ENCODE measurements around the gene CRYGB. TPM values are rescaled to one million over a fixed set of nuclear protein-coding genes. Genes with fewer than 3 reads are reported as not detected.

Gene CRYGB
- total and polyA plus RNA-seq, 2 donors (not counting 3 experiments of a cell fraction or from before 2014, with no cell fraction given): not detected

DNA sequence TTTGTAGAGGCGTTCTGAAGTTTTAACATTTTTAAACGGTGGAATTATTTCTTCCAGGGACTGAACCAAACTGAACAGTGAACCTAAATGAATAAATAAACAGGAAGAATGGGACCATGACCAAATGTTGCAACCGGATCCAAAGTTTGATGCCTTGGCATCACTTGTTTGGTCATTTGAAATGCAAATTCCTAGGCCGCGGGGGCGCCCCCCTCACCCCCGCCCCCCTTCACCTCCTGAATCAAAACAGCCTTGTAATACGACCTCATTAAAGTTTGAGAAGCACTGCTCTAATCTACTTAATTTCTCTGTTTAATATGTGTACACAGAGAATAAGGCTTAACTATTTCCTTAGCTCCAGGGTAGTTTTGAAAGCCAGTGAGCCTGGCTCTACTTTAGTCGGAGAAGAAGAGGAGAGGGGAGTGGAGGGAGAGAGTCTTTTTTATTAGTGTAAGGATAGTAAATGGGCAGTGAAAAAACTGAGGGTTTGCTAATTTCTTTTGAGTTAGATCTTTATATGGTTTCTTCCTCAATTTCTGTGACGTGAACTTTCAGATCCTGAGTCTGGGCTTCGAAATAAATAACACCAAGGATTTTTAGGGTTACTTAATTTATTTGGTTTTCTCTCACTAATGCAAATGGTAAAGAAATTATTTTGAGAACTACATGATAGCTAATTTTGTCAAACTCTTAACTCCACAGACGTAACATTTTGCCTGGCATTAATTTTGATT, 38.2 kb upstream of the CRYGB start:
- no peak overlapping the region for H3K27ac ChIP-seq (ENCODE audit: insufficient read depth, low read depth, low read length)
- TF ChIP-seq CTCF (IDR thresholded peaks at IDR 0.05; ENCODE audit: extremely low read depth in 1 of 2, insufficient read depth in 1 of 2, low read depth in 1 of 2, low read length in 2 of 2): no peak
- TF ChIP-seq GATA2 (IDR thresholded peaks at IDR 0.05; ENCODE audit: insufficient read depth, insufficient read length, low read depth, low read length): no peak
- no peak for TF ChIP-seq MYC (IDR thresholded peaks at IDR 0.05; ENCODE audit: low read depth, low read length)
- TF ChIP-seq EZH2 (IDR thresholded peaks at IDR 0.05; ENCODE audit: borderline replicate concordance, low read depth, low read length, severe bottlenecking): no peak
- TF ChIP-seq POLR2AphosphoS5 (IDR thresholded peaks at IDR 0.05; ENCODE audit: insufficient read depth, low read depth, low read length): no peak
- TF ChIP-seq POLR2A (IDR thresholded peaks at IDR 0.05; ENCODE audit: low read depth, low read length): no peak
- TF ChIP-seq MAX (IDR thresholded peaks at IDR 0.05; ENCODE audit: insufficient read depth, insufficient read length): no peak
- TF ChIP-seq JUN (IDR thresholded peaks at IDR 0.05; ENCODE audit: borderline replicate concordance, insufficient read depth, insufficient read length, low read depth): no peak
- no peaks in the 10 kb centered on the region for H4K20me1 ChIP-seq (replicated peaks; ENCODE audit: control insufficient read depth, extremely low read depth, insufficient read depth, low read length)
- H3K4me1 ChIP-seq (ENCODE audit: control insufficient read depth, extremely low read depth, insufficient read depth, low read length): no peaks in the 10 kb centered on the region
- dilution Hi-C loops (cut with MboI; ENCODE audit: extremely low pct_ligation_motif_present, low sequenced_read_pairs) (no loop called here), intact Hi-C loops (cut with micrococcal nuclease) (no loop called here)
- no peak overlapping the region for H3K4me2 ChIP-seq (ENCODE audit: insufficient read depth, low read length)
- H3K4me3 ChIP-seq (replicated peaks in 1 of 3; ENCODE audit: insufficient read depth in 1 of 3, low read depth in 1 of 3, low read length in 3 of 3): no peak overlapping the region
- DNase-seq (ENCODE audit: low read depth, low spot score) (no peak), FAIRE-seq (no peak)
- H2AFZ ChIP-seq (ENCODE audit: low read depth, low read length): no peak overlapping the region
- no peaks in the 10 kb centered on the region for H3K36me3 ChIP-seq (ENCODE audit: control insufficient read depth in 2 of 2, extremely low read depth in 1 of 2, insufficient read depth in 2 of 2, low read length in 2 of 2)
- CTCF ChIA-PET: interaction anchor here (3.7 kb wide), 1 partner anchor 9 kb away, joined by 22 read pairs; no protein-coding TSS in a partner anchor
- no peaks in the 10 kb centered on the region for H3K9me1 ChIP-seq (replicated peaks; ENCODE audit: control insufficient read depth, extremely low read depth, insufficient read depth, low read length)
- POLR2A ChIA-PET: no interaction called here
- H3K27me3 ChIP-seq (ENCODE audit: control insufficient read depth in 2 of 2, insufficient read depth in 2 of 2, low read length in 2 of 2): peaks cover 20 to 22% of the 10 kb centered on the region in 2 experiments
- BruUV-seq (replicated peaks): no TSS peak
- no peak overlapping the region for H3K9ac ChIP-seq (replicated peaks; ENCODE audit: extremely low read depth, insufficient read depth, low read length)
- no peaks in the 10 kb centered on the region for H3K79me2 ChIP-seq (ENCODE audit: control insufficient read depth, insufficient read depth, low read length)
- no peaks in the 10 kb centered on the region for H3K9me3 ChIP-seq (replicated peaks; ENCODE audit: control insufficient read depth, insufficient read depth, low read length)

All from endothelial cell of umbilical vein (primary cell).